ENCODE measurements around the gene ARHGEF28.

- TF ChIP-seq CTCF (IDR thresholded peaks at IDR 0.05 in 2 of 3, conservative IDR thresholded peaks at IDR 0.05 in 1 of 3; ENCODE audit: borderline replicate concordance in 1 of 3, insufficient read depth in 1 of 3, low read depth in 2 of 3, low read length in 2 of 3) (no peak), POLR2A (IDR thresholded peaks at IDR 0.05; ENCODE audit: borderline replicate concordance, extremely low read depth, insufficient read depth, insufficient read length) (no peak), EZH2 (IDR thresholded peaks at IDR 0.05) (no peak), YY1 (IDR thresholded peaks at IDR 0.05; ENCODE audit: extremely low read depth, insufficient replicate concordance, low read depth, low read length) (no peak), ZFX (IDR thresholded peaks at IDR 0.05) (no peak), CEBPB (IDR thresholded peaks at IDR 0.05; ENCODE audit: low read depth) (no peak), POLR2AphosphoS5 (IDR thresholded peaks at IDR 0.05; ENCODE audit: low read depth, low read length) (no peak), EZH2phosphoT487 (IDR thresholded peaks at IDR 0.05; ENCODE audit: borderline replicate concordance) (no peak), TCF7L2 (IDR thresholded peaks at IDR 0.05; ENCODE audit: borderline replicate concordance, extremely low read depth, insufficient read depth, insufficient read length) (no peak), REST (IDR thresholded peaks at IDR 0.05; ENCODE audit: low read depth) (no peak), SP1 (IDR thresholded peaks at IDR 0.05; ENCODE audit: low read depth) (no peak), SRF (IDR thresholded peaks at IDR 0.05; ENCODE audit: low read depth) (no peak), ZNF274 (IDR thresholded peaks at IDR 0.05; ENCODE audit: low read depth, low read length) (no peak), RAD21 (IDR thresholded peaks at IDR 0.05; ENCODE audit: low read depth) (no peak)
These were observed 2.9 kb upstream of the ARHGEF28 start for GRCh38 chr5:73623060-73623459.
